K562 (cell line): Measurements from ENCODE around the gene PPP1R9B. TPM values are rescaled to one million over a fixed set of nuclear protein-coding genes. Genes with fewer than 3 reads are reported as not detected.

Source experiments
- ATAC-seq: fragments of 200-7000 bp; cut with Tn5 transposase; 3 replicates; pipeline ENCODE4 v1.9.1; 2020; ENCODE audit warnings: moderate library complexity
- BruUV-seq: library from RNA; stranded (reverse); fragments of 400-500 nt; replicated peaks from 2 replicates; lab custom pipeline; 2021; lab: Mats Ljungman, UMichigan
- CTCF ChIA-PET: fragments of 300-600 bp; formaldehyde crosslinking; extraction: SDS; loops from one replicate; lab custom pipeline; 2021; ENCODE audit warnings: low intra/inter-chr PET ratio; lab: Yijun Ruan, JAX
- POLR2A ChIA-PET: fragments of 300-600, 350-650 bp; sonication (Branson Sonifier 250); formaldehyde crosslinking; extraction: SDS; loops from one replicate; lab custom pipeline; 2021; ENCODE audit warnings: antibody characterized with exemption, inconsistent platforms; lab: Yijun Ruan, JAX
- DNase-seq, 4 experiments: peaks; one replicate each; pipeline versions ENCODE4 v3.0.0 to v3.0.0-alpha.2; 2011 to 2018; ENCODE audit warnings: low spot score in 3 of 4, mixed read lengths in 3 of 4; ENCODE audit errors: extremely low read depth in 1 of 4
- FAIRE-seq: peaks from 2 replicates; lab custom pipeline; 2011; peaks lifted over from hg19 to GRCh38; lab: Jason Lieb, UNC
- H2AFZ ChIP-seq: 2 replicates; pipeline ENCODE4 v1.6.0; 2011; ENCODE audit warnings: low read depth, low read length, control low read depth, inconsistent platforms
- H3K27ac ChIP-seq: fragments of 200-600 bp; 3 replicates; pipeline ENCODE4 v1.8.0; 2011; ENCODE audit warnings: low read depth, mild to moderate bottlenecking, control low read depth, inconsistent platforms, low read length, moderate library complexity, mixed read lengths; ENCODE audit errors: extremely low read depth
- H3K27me3 ChIP-seq, 2 experiments: fragments of 300-600 bp in 1 of 2; 2 replicates in 1 of 2; 3 replicates in 1 of 2; pipeline versions ENCODE4 v1.6.0 to v1.8.0; 2011; ENCODE audit warnings: inconsistent platforms in 2 of 2, low read length in 2 of 2, mild to moderate bottlenecking in 1 of 2, mixed read lengths in 1 of 2, moderate library complexity in 1 of 2; ENCODE audit not compliant: control insufficient read depth in 2 of 2, insufficient read depth in 2 of 2
- H3K36me3 ChIP-seq: fragments of 300-600 bp; 3 replicates; pipeline ENCODE4 v1.8.0; 2011; ENCODE audit warnings: mild to moderate bottlenecking, low read length, inconsistent platforms; ENCODE audit not compliant: control insufficient read depth, insufficient read depth
- H3K4me1 ChIP-seq, 2 experiments: fragments of 200-600 bp in 1 of 2; replicated peaks in 1 of 2; 2 replicates in 1 of 2; 3 replicates in 1 of 2; pipeline versions ENCODE4 v1.5.1 to v1.8.0; 2011; ENCODE audit warnings: inconsistent platforms in 2 of 2, low read length in 2 of 2, mild to moderate bottlenecking in 1 of 2, mixed read lengths in 1 of 2, moderate library complexity in 1 of 2; ENCODE audit not compliant: control insufficient read depth in 2 of 2, insufficient read depth in 2 of 2
- H3K4me2 ChIP-seq: 2 replicates; pipeline ENCODE4 v1.6.1; 2011; ENCODE audit warnings: low read length, control low read depth, inconsistent platforms, mixed read lengths; ENCODE audit not compliant: insufficient read depth
- H3K4me3 ChIP-seq: fragments of 200-600 bp; sonication (generic), shearing (Covaris generic); 2 replicates; pipeline ENCODE4 v1.5.1; 2016; ENCODE audit warnings: control low read depth, inconsistent platforms
- H3K79me2 ChIP-seq: fragments of 200-600 bp; 3 replicates; pipeline ENCODE4 v1.8.0; 2011; ENCODE audit warnings: low read length, inconsistent platforms; ENCODE audit not compliant: control insufficient read depth, insufficient read depth
- H3K9ac ChIP-seq, 2 experiments: 2 replicates each; pipeline versions ENCODE4 v1.6.0 to v1.6.1; 2011; ENCODE audit warnings: low read depth in 2 of 2, low read length in 2 of 2, control low read depth in 1 of 2, inconsistent platforms in 1 of 2, mild to moderate bottlenecking in 1 of 2, mixed read lengths in 1 of 2; ENCODE audit not compliant: insufficient read depth in 1 of 2
- H3K9me1 ChIP-seq: one replicate; pipeline ENCODE4 v1.6.0; 2011; ENCODE audit warnings: inconsistent platforms, mild to moderate bottlenecking, low read length, moderate library complexity; ENCODE audit not compliant: control insufficient read depth, insufficient read depth
- H3K9me3 ChIP-seq: replicated peaks from 2 replicates; pipeline ENCODE4 v1.5.1; 2011; ENCODE audit warnings: low read depth, low read length, inconsistent platforms; ENCODE audit not compliant: control insufficient read depth, insufficient read depth
- H4K20me1 ChIP-seq: replicated peaks from 2 replicates; pipeline ENCODE4 v1.6.1; 2011; ENCODE audit warnings: low read length, inconsistent platforms, mixed read lengths; ENCODE audit not compliant: control insufficient read depth, insufficient read depth
- CREM ChIP-seq: IDR thresholded peaks from 2 replicates; pipeline ENCODE4 v1.6.1; 2014; ENCODE audit warnings: antibody characterized with exemption, low read depth
- SREBF1 ChIP-seq: fragments of 150-350 bp; IDR thresholded peaks from 2 replicates; pipeline ENCODE4 v1.6.1; 2014; ENCODE audit warnings: antibody characterized with exemption, low read depth, low read length, borderline replicate concordance
- SRSF3 ChIP-seq: fragments of 200-400 bp; formaldehyde crosslinking; IDR thresholded peaks from 2 replicates; pipeline ENCODE4 v1.6.1; 2016; ENCODE audit warnings: mild to moderate bottlenecking, low read length, moderate library complexity; ENCODE audit not compliant: insufficient read depth
- ZNF121 ChIP-seq: sonication (generic); formaldehyde crosslinking; conservative IDR thresholded peaks from 2 replicates; pipeline ENCODE4 v1.8.0; 2022; ENCODE audit warnings: missing genetic modification reagents
- ZNF23 ChIP-seq: fragments of 250-450 bp; sonication (Bioruptor Pico); IDR thresholded peaks from 2 replicates; pipeline ENCODE4 v1.4.0; 2020; ENCODE audit warnings: mild to moderate bottlenecking
- WGBS: fragments of 100-300 bp; shearing (Covaris generic); methylation state at CpG from one replicate; pipeline ENCODE4 v1.1.6; 2016; ENCODE audit warnings: low coverage, mixed read lengths; ENCODE audit not compliant: insufficient coverage; ENCODE audit errors: missing lambda C conversion rate; 5-methylcytosine and 5-hydroxymethylcytosine counted together
- in situ Hi-C: fragments of 300-500 bp; cut with MboI; formaldehyde crosslinking; loops from 4 replicates; pipeline ENCODE4 v1.15.0; 2018; ENCODE audit warnings: inconsistent platforms, mixed read lengths
- intact Hi-C: fragments of 100-400 bp; cut with micrococcal nuclease; formaldehyde crosslinking; loops from 2 replicates; pipeline ENCODE4 v1.14.2; 2022
- polyA plus RNA-seq, 8 experiments: library from polyadenylated mRNA; depleted of rRNA in 4 of 8; stranded (reverse) in 5 of 8; unstranded in 3 of 8; fragments of >200 nt; fragmentation: Nextera tagmentation in 2 of 8; fragmentation: Illumina TruSeq in 1 of 8; extraction: Ambion mirVana in 2 of 8; extraction: Trizol in 1 of 8; gene quantifications; 2 replicates each; pipeline versions ENCODE4 v1.2.1 to v1.2.3, GENCODE V29; 2011 to 2014; ENCODE audit warnings: inconsistent platforms in 1 of 8, missing spikeins in 1 of 8
- total RNA-seq, 7 experiments: library from RNA; depleted of rRNA in 6 of 7; stranded (reverse); fragments of >200 nt in 6 of 7; fragmentation: Illumina TruSeq in 2 of 7; extraction: Trizol in 2 of 7; gene quantifications; 2 replicates each; pipeline versions ENCODE4 v1.2.1 to v1.2.3, GENCODE V29; 2011 to 2021; ENCODE audit warnings: low replicate concordance in 1 of 7
- TF ChIP-seq, protein P1 (sequence below): fragments of 450-650 bp; formaldehyde crosslinking; IDR thresholded peaks from 2 replicates; pipeline ENCODE4 v1.4.0; 2022; ENCODE audit warnings: mild to moderate bottlenecking, moderate library complexity
- TF ChIP-seq, protein P2 (sequence below): sonication (generic); formaldehyde crosslinking; IDR thresholded peaks from 2 replicates; pipeline ENCODE4 v1.8.0; 2022; ENCODE audit warnings: missing genetic modification reagents, mild to moderate bottlenecking, borderline replicate concordance
- TF ChIP-seq, protein P3 (sequence below): fragments of 250-450 bp; sonication (Bioruptor Pico); IDR thresholded peaks from 2 replicates; pipeline ENCODE4 v1.8.0; 2021; ENCODE audit warnings: mild to moderate bottlenecking, moderate library complexity

The PPP1R9B gene
- total and polyA plus RNA-seq, 9 of the 15 experiments (the other 6 are each of a cell fraction or from before 2014, with no cell fraction given), result 0.10 to 63.5 (median 24.7) TPM

DNA sequence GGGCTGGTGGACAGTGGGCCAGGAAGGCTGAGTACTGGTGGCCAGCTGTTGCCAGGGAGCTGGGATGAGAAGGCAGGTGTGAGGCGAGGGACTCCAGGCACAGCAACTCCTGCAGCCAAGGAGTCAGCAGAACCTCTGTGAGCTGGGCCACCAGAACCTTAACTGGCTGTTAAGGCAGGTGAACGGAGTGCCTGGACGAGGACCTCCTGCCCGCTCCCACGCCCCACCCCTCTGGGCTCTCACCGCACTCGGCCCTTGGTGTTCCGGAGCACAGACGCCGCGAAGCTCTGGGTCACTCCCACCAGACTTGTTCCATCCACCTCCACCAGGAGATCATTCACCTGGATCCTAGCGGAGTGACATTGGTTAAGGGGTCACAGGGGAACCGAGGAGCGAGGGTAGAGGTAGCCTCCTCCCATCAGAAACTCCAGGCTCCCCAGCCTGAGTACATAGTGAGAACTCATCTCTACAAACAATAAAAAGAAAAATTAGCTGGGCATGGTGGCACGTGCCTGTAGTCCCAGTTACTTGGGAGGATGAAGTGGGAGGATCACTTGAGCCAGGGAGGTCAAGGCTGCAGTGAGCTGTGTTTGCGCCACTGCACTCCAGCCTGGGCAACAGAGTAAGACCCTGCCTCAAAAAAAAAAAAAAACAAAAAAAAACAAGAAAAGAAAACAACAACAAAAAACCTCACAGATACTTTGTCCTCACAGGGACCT, 9.3 kb downstream of the PPP1R9B start:
- Histone ChIP-seq H3K79me2 (peaks cover 39% of the 10 kb centered on the region), H3K4me3 (no peak overlapping the region), H3K9me3 (no peaks in the 10 kb centered on the region), H4K20me1 (peaks cover 6% of the 10 kb centered on the region), H3K4me2 (no peak overlapping the region), H3K4me1 (peaks cover 9 to 28% of the 10 kb centered on the region in 2 experiments; a peak in 3 of 5 replicates), H3K27me3 (no peaks in the 10 kb centered on the region), H3K9ac (no peak overlapping the region; a peak in 1 of 4 replicates), H3K36me3 (peaks cover 97% of the 10 kb centered on the region), H3K27ac (no peak overlapping the region), H3K9me1 (peaks cover 17% of the 10 kb centered on the region), H2AFZ (no peak overlapping the region)
- intact Hi-C loops (loop anchor here (2.0 kb wide), 1 partner anchor 20 kb away; no protein-coding TSS in a partner anchor), in situ Hi-C loops (no loop called here)
- no peak for FAIRE-seq
- no peak for ATAC-seq
- WGBS, result 92% methylated on average over 12 of the region's 16 CpGs
- DNase-seq, result no peak
- ChIA-PET CTCF (no interaction called here), POLR2A (interaction anchor here (0.6 kb wide), 3 partner anchors 11 to 13 kb away, joined by 3 read pairs; no protein-coding TSS in a partner anchor)
- TF ChIP-seq ZNF23 (CRISPR knock-in tag) (no peak), ZNF121 (CRISPR knock-in tag) (peak; percentile 57), SREBF1 (no peak), CREM (no peak), SRSF3 (no peak)
- TF ChIP-seq, protein P1, sequence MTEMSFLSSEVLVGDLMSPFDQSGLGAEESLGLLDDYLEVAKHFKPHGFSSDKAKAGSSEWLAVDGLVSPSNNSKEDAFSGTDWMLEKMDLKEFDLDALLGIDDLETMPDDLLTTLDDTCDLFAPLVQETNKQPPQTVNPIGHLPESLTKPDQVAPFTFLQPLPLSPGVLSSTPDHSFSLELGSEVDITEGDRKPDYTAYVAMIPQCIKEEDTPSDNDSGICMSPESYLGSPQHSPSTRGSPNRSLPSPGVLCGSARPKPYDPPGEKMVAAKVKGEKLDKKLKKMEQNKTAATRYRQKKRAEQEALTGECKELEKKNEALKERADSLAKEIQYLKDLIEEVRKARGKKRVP, result no peak
- TF ChIP-seq, protein P2, sequence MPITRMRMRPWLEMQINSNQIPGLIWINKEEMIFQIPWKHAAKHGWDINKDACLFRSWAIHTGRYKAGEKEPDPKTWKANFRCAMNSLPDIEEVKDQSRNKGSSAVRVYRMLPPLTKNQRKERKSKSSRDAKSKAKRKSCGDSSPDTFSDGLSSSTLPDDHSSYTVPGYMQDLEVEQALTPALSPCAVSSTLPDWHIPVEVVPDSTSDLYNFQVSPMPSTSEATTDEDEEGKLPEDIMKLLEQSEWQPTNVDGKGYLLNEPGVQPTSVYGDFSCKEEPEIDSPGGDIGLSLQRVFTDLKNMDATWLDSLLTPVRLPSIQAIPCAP (CRISPR knock-in tag), result no peak
- TF ChIP-seq, protein P3, sequence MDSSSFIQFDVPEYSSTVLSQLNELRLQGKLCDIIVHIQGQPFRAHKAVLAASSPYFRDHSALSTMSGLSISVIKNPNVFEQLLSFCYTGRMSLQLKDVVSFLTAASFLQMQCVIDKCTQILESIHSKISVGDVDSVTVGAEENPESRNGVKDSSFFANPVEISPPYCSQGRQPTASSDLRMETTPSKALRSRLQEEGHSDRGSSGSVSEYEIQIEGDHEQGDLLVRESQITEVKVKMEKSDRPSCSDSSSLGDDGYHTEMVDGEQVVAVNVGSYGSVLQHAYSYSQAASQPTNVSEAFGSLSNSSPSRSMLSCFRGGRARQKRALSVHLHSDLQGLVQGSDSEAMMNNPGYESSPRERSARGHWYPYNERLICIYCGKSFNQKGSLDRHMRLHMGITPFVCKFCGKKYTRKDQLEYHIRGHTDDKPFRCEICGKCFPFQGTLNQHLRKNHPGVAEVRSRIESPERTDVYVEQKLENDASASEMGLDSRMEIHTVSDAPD (CRISPR knock-in tag), result no peak
- no TSS peak for BruUV-seq
